Mucosa of descending colon (tissue), 3 donors: Measurements from ENCODE around the gene ATG9B. TPM values are rescaled to one million over a fixed set of nuclear protein-coding genes. Genes with fewer than 3 reads are reported as not detected.
A peak's percentile ranks its signal among the peaks of the same experiment; 100 is the strongest.

ENCODE experiments used
- ATAC-seq: fragments of 200-7000 bp; cut with Tn5 transposase; one replicate; pipeline ENCODE4 v1.9.1; 2020; ENCODE audit warnings: mild to moderate bottlenecking, moderate library complexity
- DNase-seq, 3 donors: peaks; one replicate each; pipeline ENCODE4 v3.0.0-alpha.2; 2020
- H3K36me3 ChIP-seq: fragments of 200-600 bp; one replicate; pipeline ENCODE4 v1.8.0; 2021; ENCODE audit warnings: low read depth, mild to moderate bottlenecking
- H3K4me1 ChIP-seq: fragments of 200-600 bp; one replicate; pipeline ENCODE4 v1.8.0; 2021; ENCODE audit warnings: low read depth, mild to moderate bottlenecking
- H3K4me3 ChIP-seq: fragments of 200-600 bp; one replicate; pipeline ENCODE4 v1.8.0; 2021; ENCODE audit warnings: mild to moderate bottlenecking
- H3K9me3 ChIP-seq: fragments of 200-600 bp; one replicate; pipeline ENCODE4 v1.8.0; 2021; ENCODE audit warnings: mild to moderate bottlenecking
- intact Hi-C, 2 donors: fragments of 100-400 bp; cut with DNase I in 1 of 2; cut with micrococcal nuclease in 1 of 2; formaldehyde crosslinking; loops; one replicate each; pipeline versions ENCODE4 v1.11.0 to v1.11.1; 2022; cut with DNase I, micrococcal nuclease
- long read RNA-seq, 2 donors: library from polyadenylated mRNA; unstranded; transcript quantifications; one replicate each; pipeline ENCODE4 v2.0.0, GENCODE V29; 2019 to 2021
- total RNA-seq, 3 donors: library from RNA; stranded (reverse); fragmentation: NEBNext Ultra II Directional in 2 of 3; extraction: Animal tissue kit (Norgen Biotek cat#: 25700) in 2 of 3; gene quantifications; one replicate each; pipeline versions ENCODE4 v1.2.1 to v1.2.4, GENCODE V29; 2021 to 2023
- TF ChIP-seq, protein P1 (sequence below): fragments of 200-600 bp; IDR thresholded peaks from one replicate; pipeline ENCODE4 v1.8.0; 2022; ENCODE audit warnings: antibody characterized with exemption, mild to moderate bottlenecking
- donor health status: DM: no; HTN: no; CAD: no; lungs with moderate emphysema.
- donor health status: DM: no; HTN: no; CAD: no.
- donor health status: DM: no; HTN: yes; CAD: no.

ATG9B gene, protein sequence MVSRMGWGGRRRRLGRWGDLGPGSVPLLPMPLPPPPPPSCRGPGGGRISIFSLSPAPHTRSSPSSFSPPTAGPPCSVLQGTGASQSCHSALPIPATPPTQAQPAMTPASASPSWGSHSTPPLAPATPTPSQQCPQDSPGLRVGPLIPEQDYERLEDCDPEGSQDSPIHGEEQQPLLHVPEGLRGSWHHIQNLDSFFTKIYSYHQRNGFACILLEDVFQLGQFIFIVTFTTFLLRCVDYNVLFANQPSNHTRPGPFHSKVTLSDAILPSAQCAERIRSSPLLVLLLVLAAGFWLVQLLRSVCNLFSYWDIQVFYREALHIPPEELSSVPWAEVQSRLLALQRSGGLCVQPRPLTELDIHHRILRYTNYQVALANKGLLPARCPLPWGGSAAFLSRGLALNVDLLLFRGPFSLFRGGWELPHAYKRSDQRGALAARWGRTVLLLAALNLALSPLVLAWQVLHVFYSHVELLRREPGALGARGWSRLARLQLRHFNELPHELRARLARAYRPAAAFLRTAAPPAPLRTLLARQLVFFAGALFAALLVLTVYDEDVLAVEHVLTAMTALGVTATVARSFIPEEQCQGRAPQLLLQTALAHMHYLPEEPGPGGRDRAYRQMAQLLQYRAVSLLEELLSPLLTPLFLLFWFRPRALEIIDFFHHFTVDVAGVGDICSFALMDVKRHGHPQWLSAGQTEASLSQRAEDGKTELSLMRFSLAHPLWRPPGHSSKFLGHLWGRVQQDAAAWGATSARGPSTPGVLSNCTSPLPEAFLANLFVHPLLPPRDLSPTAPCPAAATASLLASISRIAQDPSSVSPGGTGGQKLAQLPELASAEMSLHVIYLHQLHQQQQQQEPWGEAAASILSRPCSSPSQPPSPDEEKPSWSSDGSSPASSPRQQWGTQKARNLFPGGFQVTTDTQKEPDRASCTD
- total RNA-seq: under 1 TPM; 0.09 to 0.90 (median 0.89) TPM
- long read RNA-seq, donor 1, partial matches to known transcripts: 0 of 1 reads
- long read RNA-seq, donor 1, other reads (novel, unspliced or antisense): 1 of 1 reads
- long read RNA-seq, donor 2: 0 reads

- DNase-seq (no peak), ATAC-seq (no peak)
- TF ChIP-seq, protein P1, sequence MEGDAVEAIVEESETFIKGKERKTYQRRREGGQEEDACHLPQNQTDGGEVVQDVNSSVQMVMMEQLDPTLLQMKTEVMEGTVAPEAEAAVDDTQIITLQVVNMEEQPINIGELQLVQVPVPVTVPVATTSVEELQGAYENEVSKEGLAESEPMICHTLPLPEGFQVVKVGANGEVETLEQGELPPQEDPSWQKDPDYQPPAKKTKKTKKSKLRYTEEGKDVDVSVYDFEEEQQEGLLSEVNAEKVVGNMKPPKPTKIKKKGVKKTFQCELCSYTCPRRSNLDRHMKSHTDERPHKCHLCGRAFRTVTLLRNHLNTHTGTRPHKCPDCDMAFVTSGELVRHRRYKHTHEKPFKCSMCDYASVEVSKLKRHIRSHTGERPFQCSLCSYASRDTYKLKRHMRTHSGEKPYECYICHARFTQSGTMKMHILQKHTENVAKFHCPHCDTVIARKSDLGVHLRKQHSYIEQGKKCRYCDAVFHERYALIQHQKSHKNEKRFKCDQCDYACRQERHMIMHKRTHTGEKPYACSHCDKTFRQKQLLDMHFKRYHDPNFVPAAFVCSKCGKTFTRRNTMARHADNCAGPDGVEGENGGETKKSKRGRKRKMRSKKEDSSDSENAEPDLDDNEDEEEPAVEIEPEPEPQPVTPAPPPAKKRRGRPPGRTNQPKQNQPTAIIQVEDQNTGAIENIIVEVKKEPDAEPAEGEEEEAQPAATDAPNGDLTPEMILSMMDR: no peak
- Histone ChIP-seq H3K9me3 (no peaks in the 10 kb centered on the region), H3K36me3 (no peaks in the 10 kb centered on the region), H3K4me1 (peaks cover 16% of the 10 kb centered on the region), H3K4me3 (no peak within 1 kb of the TSS)
- intact Hi-C loops: no loop called here
These were observed at the start of gene ATG9B for GRCh38 chr7:151024435-151025056. ATG9B (minus strand) TSS chr7:151024494; CDS start chr7:151024423, 71 bp downstream.

DNA sequence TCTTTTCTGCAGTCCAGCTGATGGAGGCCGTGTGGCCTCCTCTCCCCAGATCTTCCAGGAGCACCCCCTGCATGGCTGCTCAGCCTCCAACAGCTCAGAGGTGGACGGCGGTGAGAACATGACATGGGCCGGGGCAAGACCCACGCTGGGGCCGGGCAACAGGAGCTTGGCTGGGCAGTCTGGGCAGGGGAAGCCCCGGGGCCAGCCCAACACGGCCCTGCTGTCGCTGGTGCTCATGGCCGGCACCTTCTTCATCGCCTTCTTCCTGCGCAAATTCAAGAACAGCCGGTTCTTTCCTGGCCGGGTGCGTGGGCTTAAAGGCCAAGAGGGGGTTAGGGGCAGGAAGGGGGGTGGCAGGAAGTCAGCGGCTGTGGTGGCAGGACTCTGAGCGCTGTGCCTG is 49.7 kb upstream of the ATG9B start:
- ATAC-seq (no peak), DNase-seq (peak in 1 of 3 donors; percentile 15)
- intact Hi-C loops: no loop called here

GRCh38 chr7:151071032-151071866 is 47.0 kb upstream of the ATG9B start:
- no peak for ATAC-seq
- intact Hi-C loops: no loop called here
- H3K9me3 ChIP-seq: no peaks in the 10 kb centered on the region

More for the DNA sequence above, 49.7 kb upstream of the ATG9B start:
- peaks cover 5% of the 10 kb centered on the region for H3K36me3 ChIP-seq
- H3K9me3 ChIP-seq: no peaks in the 10 kb centered on the region
- TF ChIP-seq, protein P1: no peak
- no peak overlapping the region for H3K4me3 ChIP-seq
- peaks cover under 1% of the 10 kb centered on the region for H3K4me1 ChIP-seq

DNA sequence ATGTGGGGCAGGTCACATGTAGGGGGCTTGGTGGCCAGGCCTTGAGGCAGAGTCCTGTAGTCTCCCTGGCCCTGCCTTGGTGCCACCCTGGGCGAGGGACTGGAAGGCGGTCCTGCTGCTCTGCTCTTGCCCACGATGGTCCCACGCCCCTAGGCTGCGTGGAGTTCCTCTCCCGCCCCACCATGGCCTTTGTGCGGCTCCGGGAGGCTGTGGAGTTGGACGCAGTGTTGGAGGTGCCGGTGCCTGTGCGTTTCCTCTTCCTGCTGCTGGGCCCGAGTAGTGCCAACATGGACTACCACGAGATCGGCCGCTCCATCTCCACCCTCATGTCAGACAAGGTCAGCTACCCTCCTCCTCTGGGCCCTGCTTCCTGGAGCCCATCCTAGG is 46.3 kb upstream of the ATG9B start:
- DNase-seq (peak in 1 of 3 donors; percentile 50), ATAC-seq (no peak)
- H3K9me3 ChIP-seq: no peaks in the 10 kb centered on the region
- H3K36me3 ChIP-seq: peaks cover 10% of the 10 kb centered on the region
- TF ChIP-seq, protein P1: no peak
- H3K4me1 ChIP-seq: no peaks in the 10 kb centered on the region
- intact Hi-C loops: no loop called here
- H3K4me3 ChIP-seq: no peak overlapping the region

More at GRCh38 chr7:151071032-151071866, 47.0 kb upstream of the ATG9B start:
- DNase-seq: peak in 1 of 3 donors; percentile 44
- H3K4me1 ChIP-seq: no peaks in the 10 kb centered on the region
- no peak overlapping the region for H3K4me3 ChIP-seq
- peaks cover 10% of the 10 kb centered on the region for H3K36me3 ChIP-seq
- TF ChIP-seq, protein P1: no peak
